A673 (cell line): ENCODE data around the gene RBM27. TPM values are rescaled to one million over a fixed set of nuclear protein-coding genes. Genes with fewer than 3 reads are reported as not detected.

ENCODE experiments used
- BruUV-seq: library from RNA; stranded (reverse); fragments of 400-500 nt; replicated peaks from 2 replicates; lab custom pipeline; 2021; lab: Mats Ljungman, UMichigan
- CTCF ChIA-PET: fragments of 300-600 bp; sonication (Branson Sonifier 250); formaldehyde crosslinking; loops from one replicate; lab custom pipeline; 2022; ENCODE audit warnings: antibody characterized with exemption; lab: Charles Lee
- POLR2A ChIA-PET: fragments of 300-600 bp; sonication (Branson Sonifier 250); formaldehyde crosslinking; loops from one replicate; lab custom pipeline; 2022; ENCODE audit warnings: antibody characterized with exemption; ENCODE audit not compliant: low non-redundant PET; lab: Charles Lee
- DNase-seq: peaks from one replicate; pipeline ENCODE4 v3.0.0-alpha.2; 2015; ENCODE audit warnings: low spot score
- H3K27ac ChIP-seq: fragments of 200-600 bp; sonication (generic); 2 replicates; pipeline ENCODE4 v1.5.1; 2016; ENCODE audit warnings: mixed run types, low read depth, mild to moderate bottlenecking, mixed read lengths, antibody characterized with exemption, low read length; ENCODE audit not compliant: poor library complexity, severe bottlenecking
- H3K27me3 ChIP-seq: fragments of 200-600 bp; sonication (generic); replicated peaks from 2 replicates; pipeline ENCODE4 v1.6.1; 2017; ENCODE audit warnings: mixed run types, low read depth, mild to moderate bottlenecking, mixed read lengths, antibody characterized with exemption, low read length; ENCODE audit not compliant: insufficient read depth, poor library complexity
- H3K36me3 ChIP-seq: fragments of 200-600 bp; sonication (generic); 2 replicates; pipeline ENCODE4 v1.6.1; 2016; ENCODE audit warnings: mixed run types, mild to moderate bottlenecking, mixed read lengths, antibody characterized with exemption, low read length; ENCODE audit not compliant: insufficient read depth, poor library complexity, severe bottlenecking
- H3K4me1 ChIP-seq: fragments of 200-600 bp; sonication (generic); 2 replicates; pipeline ENCODE4 v1.6.1; 2017; ENCODE audit warnings: mixed run types, mild to moderate bottlenecking, mixed read lengths, antibody characterized with exemption, low read length; ENCODE audit not compliant: insufficient read depth, poor library complexity, severe bottlenecking
- H3K4me3 ChIP-seq: fragments of 200-600 bp; sonication (generic); 2 replicates; pipeline ENCODE4 v1.5.1; 2016; ENCODE audit warnings: low read depth, mixed run types, mild to moderate bottlenecking, mixed read lengths, low read length; ENCODE audit not compliant: poor library complexity, severe bottlenecking
- H3K9me3 ChIP-seq: fragments of 200-600 bp; sonication (generic); 2 replicates; pipeline ENCODE4 v1.6.1; 2016; ENCODE audit warnings: mixed run types, low read depth, mild to moderate bottlenecking, mixed read lengths, antibody characterized with exemption, low read length; ENCODE audit not compliant: poor library complexity, severe bottlenecking
- CTCF ChIP-seq: fragments of 300-800, 200-600 bp; sonication (generic); conservative IDR thresholded peaks from 2 replicates; pipeline ENCODE4 v1.5.1; 2017; ENCODE audit warnings: low read depth, mild to moderate bottlenecking, antibody characterized with exemption, low read length, moderate library complexity, mixed read lengths
- EZH2 ChIP-seq: fragments of 200-600 bp; sonication (generic); IDR thresholded peaks from 2 replicates; pipeline ENCODE4 v1.6.1; 2017; ENCODE audit warnings: borderline replicate concordance, low read depth, mild to moderate bottlenecking, mixed read lengths, antibody characterized with exemption, low read length; ENCODE audit not compliant: poor library complexity, severe bottlenecking
- intact Hi-C: fragments of 100-400 bp; cut with micrococcal nuclease; formaldehyde crosslinking; loops from one replicate; pipeline ENCODE4 v1.10.0; 2022; ENCODE audit not compliant: unreplicated experiment
- total RNA-seq: library from RNA; stranded (reverse); gene quantifications from 2 replicates; pipeline ENCODE4 v1.2.3, GENCODE V29; 2021

RBM27 gene
- total RNA-seq, 1 experiment from 2014 or later: 33.3 TPM

GRCh38 chr5:146232223-146232622 lies 28.8 kb downstream of the RBM27 start:
- CTCF ChIA-PET: no interaction called here
- TF ChIP-seq CTCF (no peak), EZH2 (no peak)
- no peak overlapping the region for H3K27ac ChIP-seq

GRCh38 chr5:146233441-146233840 lies 30.0 kb downstream of the RBM27 start:
- no peaks in the 10 kb centered on the region for H3K9me3 ChIP-seq
- intact Hi-C loops: no loop called here
- H3K4me1 ChIP-seq: no peaks in the 10 kb centered on the region
- BruUV-seq: no TSS peak
- DNase-seq: no peak
- H3K36me3 ChIP-seq: peaks cover 80% of the 10 kb centered on the region
- CTCF ChIA-PET: no interaction called here
- no peaks in the 10 kb centered on the region for H3K27me3 ChIP-seq
- TF ChIP-seq EZH2 (no peak), CTCF (no peak)
- no peak overlapping the region for H3K4me3 ChIP-seq
- POLR2A ChIA-PET: no interaction called here
- H3K27ac ChIP-seq: no peak overlapping the region

More at GRCh38 chr5:146232223-146232622, 28.8 kb downstream of the RBM27 start:
- no TSS peak for BruUV-seq
- no peak for DNase-seq
- H3K4me1 ChIP-seq: no peaks in the 10 kb centered on the region
- H3K27me3 ChIP-seq: no peaks in the 10 kb centered on the region
- H3K9me3 ChIP-seq: no peaks in the 10 kb centered on the region
- H3K36me3 ChIP-seq: peaks cover 74% of the 10 kb centered on the region
- POLR2A ChIA-PET: no interaction called here
- intact Hi-C loops: no loop called here
- H3K4me3 ChIP-seq: no peak overlapping the region

- BruUV-seq: no TSS peak
- H3K4me3 ChIP-seq: no peak overlapping the region
- no peaks in the 10 kb centered on the region for H3K9me3 ChIP-seq
- no peak overlapping the region for H3K27ac ChIP-seq
- TF ChIP-seq CTCF (no peak), EZH2 (no peak)
- CTCF ChIA-PET: interaction anchor here (0.7 kb wide), 1 partner anchor 30 kb away, joined by 10 read pairs; no protein-coding TSS in a partner anchor
- H3K4me1 ChIP-seq: peaks cover 17% of the 10 kb centered on the region
- intact Hi-C loops: no loop called here
- POLR2A ChIA-PET: no interaction called here
- DNase-seq: no peak
- no peaks in the 10 kb centered on the region for H3K27me3 ChIP-seq
- H3K36me3 ChIP-seq: peaks cover 48% of the 10 kb centered on the region
These were observed 35.6 kb downstream of the RBM27 start for GRCh38 chr5:146238973-146239372.
